Bronchial epithelial cell (primary cell): ENCODE results near the gene SLC12A3. TPM values are rescaled to one million over a fixed set of nuclear protein-coding genes. Genes with fewer than 3 reads are reported as not detected.

Experiments used
- DNase-seq: peaks from one replicate; pipeline ENCODE4 v3.0.0-alpha.2; 2010; ENCODE audit warnings: low read depth
- FAIRE-seq: peaks from 2 replicates; lab custom pipeline; 2011; peaks lifted over from hg19 to GRCh38; lab: Jason Lieb, UNC
- H3K27me3 ChIP-seq: 2 replicates; pipeline ENCODE4 v1.5.1; 2011; ENCODE audit warnings: low read length; ENCODE audit not compliant: control insufficient read depth, insufficient read depth
- H3K36me3 ChIP-seq: 2 replicates; pipeline ENCODE4 v1.5.1; 2011; ENCODE audit warnings: low read length; ENCODE audit not compliant: control insufficient read depth, insufficient read depth
- H3K4me3 ChIP-seq: 2 replicates; pipeline ENCODE4 v1.5.1; 2011; ENCODE audit warnings: mild to moderate bottlenecking, low read depth, low read length, control low read depth
- CTCF ChIP-seq: IDR thresholded peaks from 2 replicates; pipeline ENCODE4 v1.5.1; 2011; ENCODE audit warnings: mild to moderate bottlenecking, moderate library complexity, low read length, control low read depth, inconsistent platforms; ENCODE audit not compliant: insufficient read depth, severe bottlenecking
- total RNA-seq: library from RNA; depleted of rRNA; stranded (reverse); fragments of >200 nt; gene quantifications from 2 replicates; pipeline ENCODE4 v1.2.1, GENCODE V29; 2014

Gene SLC12A3
- total RNA-seq, 1 donor from 2014 or later, result not detected

GRCh38 chr16:56874800-56875199, 9.8 kb downstream of the SLC12A3 start:
- TF ChIP-seq CTCF, result no peak
- no peaks in the 10 kb centered on the region for H3K27me3 ChIP-seq
- no peaks in the 10 kb centered on the region for H3K36me3 ChIP-seq
- DNase-seq (no peak), FAIRE-seq (no peak)
- no peak overlapping the region for H3K4me3 ChIP-seq

GRCh38 chr16:56876048-56876447, 11.0 kb downstream of the SLC12A3 start:
- FAIRE-seq (no peak), DNase-seq (no peak)
- Histone ChIP-seq H3K4me3 (no peak overlapping the region), H3K36me3 (no peaks in the 10 kb centered on the region), H3K27me3 (no peaks in the 10 kb centered on the region)
- no peak for TF ChIP-seq CTCF

- no peak overlapping the region for H3K4me3 ChIP-seq
- TF ChIP-seq CTCF, result no peak
- no peaks in the 10 kb centered on the region for H3K27me3 ChIP-seq
- H3K36me3 ChIP-seq, result no peaks in the 10 kb centered on the region
- FAIRE-seq (no peak), DNase-seq (no peak)
These were observed 12.6 kb downstream of the SLC12A3 start for GRCh38 chr16:56877486-56878182.

GRCh38 chr16:56878282-56878854, 13.4 kb downstream of the SLC12A3 start:
- Histone ChIP-seq H3K36me3 (no peaks in the 10 kb centered on the region), H3K4me3 (no peak overlapping the region), H3K27me3 (no peaks in the 10 kb centered on the region)
- FAIRE-seq, result no peak
- no peak for TF ChIP-seq CTCF
- DNase-seq, result no peak

GRCh38 chr16:56879276-56879675, 14.3 kb downstream of the SLC12A3 start:
- no peaks in the 10 kb centered on the region for H3K27me3 ChIP-seq
- TF ChIP-seq CTCF, result no peak
- no peak for FAIRE-seq
- no peak for DNase-seq
- no peaks in the 10 kb centered on the region for H3K36me3 ChIP-seq
- no peak overlapping the region for H3K4me3 ChIP-seq
